Keratinocyte (primary cell): ENCODE results near the gene KRT33A.
"Not testable (repeated sequence)": the region's sequence is repeated elsewhere in the genome, so short reads cannot be mapped to it uniquely, and the experiment has no call there.

Experiments
- EZH2 ChIP-seq: IDR thresholded peaks from one replicate; pipeline ENCODE4 v1.6.1; 2012; ENCODE audit warnings: inconsistent platforms, mild to moderate bottlenecking, low read length, moderate library complexity
- TF ChIP-seq, protein P1 (sequence below), 3 experiments: IDR thresholded peaks in 1 of 3; conservative IDR thresholded peaks in 1 of 3; optimal IDR thresholded peaks in 1 of 3; 2 replicates in 2 of 3; 3 replicates in 1 of 3; pipeline versions ENCODE3 to v1.5.1; 2011; ENCODE audit warnings: low read length in 3 of 3, mild to moderate bottlenecking in 3 of 3, moderate library complexity in 2 of 3, control low read depth in 1 of 3, inconsistent platforms in 1 of 3; ENCODE audit not compliant: insufficient read depth in 2 of 3; ENCODE audit errors: extremely low read depth in 1 of 3

- TF ChIP-seq, protein P1, sequence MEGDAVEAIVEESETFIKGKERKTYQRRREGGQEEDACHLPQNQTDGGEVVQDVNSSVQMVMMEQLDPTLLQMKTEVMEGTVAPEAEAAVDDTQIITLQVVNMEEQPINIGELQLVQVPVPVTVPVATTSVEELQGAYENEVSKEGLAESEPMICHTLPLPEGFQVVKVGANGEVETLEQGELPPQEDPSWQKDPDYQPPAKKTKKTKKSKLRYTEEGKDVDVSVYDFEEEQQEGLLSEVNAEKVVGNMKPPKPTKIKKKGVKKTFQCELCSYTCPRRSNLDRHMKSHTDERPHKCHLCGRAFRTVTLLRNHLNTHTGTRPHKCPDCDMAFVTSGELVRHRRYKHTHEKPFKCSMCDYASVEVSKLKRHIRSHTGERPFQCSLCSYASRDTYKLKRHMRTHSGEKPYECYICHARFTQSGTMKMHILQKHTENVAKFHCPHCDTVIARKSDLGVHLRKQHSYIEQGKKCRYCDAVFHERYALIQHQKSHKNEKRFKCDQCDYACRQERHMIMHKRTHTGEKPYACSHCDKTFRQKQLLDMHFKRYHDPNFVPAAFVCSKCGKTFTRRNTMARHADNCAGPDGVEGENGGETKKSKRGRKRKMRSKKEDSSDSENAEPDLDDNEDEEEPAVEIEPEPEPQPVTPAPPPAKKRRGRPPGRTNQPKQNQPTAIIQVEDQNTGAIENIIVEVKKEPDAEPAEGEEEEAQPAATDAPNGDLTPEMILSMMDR (optimal IDR thresholded peaks at IDR 0.05 in 1 of 3, IDR thresholded peaks at IDR 0.05 in 1 of 3, conservative IDR thresholded peaks at IDR 0.05 in 1 of 3; ENCODE audit: extremely low read depth in 1 of 3, insufficient read depth in 2 of 3, low read length in 3 of 3), result not testable (repeated sequence)
- not testable (repeated sequence) for TF ChIP-seq EZH2
Measured at GRCh38 chr17:41395044-41395443, 44.4 kb upstream of the KRT33A start.
